HL-60/S4 treated with phorbol 12-myristate 13-acetate at 8.2 ng/mL for 4 days and 3 days (cell line): ENCODE data around the gene STK11IP.
"Not testable (repeated sequence)": the region's sequence is repeated elsewhere in the genome, so short reads cannot be mapped to it uniquely, and the experiment has no call there.

Source experiments
- in situ Hi-C: fragments of 300-500 bp; cut with MboI; formaldehyde crosslinking; loops from 2 replicates; pipeline ENCODE4 v1.15.0; 2022; ENCODE audit warnings: low sequenced_read_pairs

The STK11IP gene

GRCh38 chr2:219644801-219645480 is 47.3 kb downstream of the STK11IP start:
- in situ Hi-C loops = loop anchor here (10.0 kb wide), 1 partner anchor 100 kb away; the partner anchor contains the start of genes CHPF and TMEM198

- in situ Hi-C loops = loop anchor here (10.0 kb wide), 1 partner anchor 101 kb away; the partner anchor contains the start of genes CHPF and TMEM198
Observed at GRCh38 chr2:219645631-219646527, 48.2 kb downstream of the STK11IP start.

- in situ Hi-C loops = loop anchor here (10.0 kb wide), 1 partner anchor 103 kb away; the partner anchor contains the start of genes CHPF and TMEM198
Observed at GRCh38 chr2:219648176-219648575, 50.5 kb downstream of the STK11IP start.

- in situ Hi-C loops = loop anchor here (10.0 kb wide), 1 partner anchor 104 kb away; the partner anchor contains the start of genes CHPF and TMEM198
Observed at GRCh38 chr2:219648963-219649362, 51.3 kb downstream of the STK11IP start.

GRCh38 chr2:219650426-219651248 is 53.0 kb downstream of the STK11IP start:
- in situ Hi-C loops = no loop called here

GRCh38 chr2:219651656-219652055 is 54.0 kb downstream of the STK11IP start:
- in situ Hi-C loops = not testable (repeated sequence)

GRCh38 chr2:219656526-219656925 is 58.9 kb downstream of the STK11IP start:
- in situ Hi-C loops = no loop called here

- in situ Hi-C loops = no loop called here
Observed at GRCh38 chr2:219658196-219658846, 60.7 kb downstream of the STK11IP start.

GRCh38 chr2:219658874-219659273 is 61.2 kb downstream of the STK11IP start:
- in situ Hi-C loops = no loop called here

- in situ Hi-C loops = no loop called here
Observed at GRCh38 chr2:219661197-219661954, 63.7 kb downstream of the STK11IP start.

GRCh38 chr2:219661955-219662395 is 64.3 kb downstream of the STK11IP start:
- in situ Hi-C loops = no loop called here

GRCh38 chr2:219662566-219662965 is 64.9 kb downstream of the STK11IP start:
- in situ Hi-C loops = no loop called here

- in situ Hi-C loops = no loop called here
Observed at GRCh38 chr2:219663116-219663762, 65.6 kb downstream of the STK11IP start.

GRCh38 chr2:219664041-219664440 is 66.4 kb downstream of the STK11IP start:
- in situ Hi-C loops = no loop called here

- in situ Hi-C loops = no loop called here
Observed at GRCh38 chr2:219664944-219665343, 67.3 kb downstream of the STK11IP start.

- in situ Hi-C loops = no loop called here
Observed at GRCh38 chr2:219665926-219666325, 68.3 kb downstream of the STK11IP start.
